Cardiac fibroblast (primary cell): Measurements from ENCODE around the gene HECW1.
A peak's percentile ranks its signal among the peaks of the same experiment; 100 is the strongest.

Experiments
- DNase-seq, 2 donors: peaks; one replicate each; pipeline versions ENCODE4 v3.0.0 to v3.0.0-alpha.2; 2010; ENCODE audit warnings: low read depth in 2 of 2
- H3K4me3 ChIP-seq, 2 donors: replicated peaks in 1 of 2; 1 replicate in 1 of 2; 2 replicates in 1 of 2; pipeline ENCODE4 v1.5.1; 2011; ENCODE audit warnings: low read depth in 2 of 2, low read length in 2 of 2, mild to moderate bottlenecking in 2 of 2, moderate library complexity in 1 of 2
- CTCF ChIP-seq: IDR thresholded peaks from one replicate; pipeline ENCODE4 v1.5.1; 2011; ENCODE audit warnings: low read depth, mild to moderate bottlenecking, low read length, inconsistent platforms

The HECW1 gene

GRCh38 chr7:43491123-43491522 lies 378.7 kb downstream of the HECW1 start:
- TF ChIP-seq CTCF: no peak
- no peak overlapping the region for H3K4me3 ChIP-seq
- DNase-seq: no peak

- H3K4me3 ChIP-seq: no peak overlapping the region
- TF ChIP-seq CTCF: no peak
- peak; percentile 46 to 87 for DNase-seq
Measured at GRCh38 chr7:43491984-43492383, 379.5 kb downstream of the HECW1 start.

GRCh38 chr7:43492896-43493295 lies 380.4 kb downstream of the HECW1 start:
- no peak for TF ChIP-seq CTCF
- DNase-seq: no peak
- H3K4me3 ChIP-seq: no peak overlapping the region

- no peak for TF ChIP-seq CTCF
- DNase-seq: no peak
- no peak overlapping the region for H3K4me3 ChIP-seq
Measured at GRCh38 chr7:43495572-43495971, 383.1 kb downstream of the HECW1 start.

- H3K4me3 ChIP-seq: no peak overlapping the region
- TF ChIP-seq CTCF: no peak
- DNase-seq: no peak
Measured at GRCh38 chr7:43496596-43496995, 384.1 kb downstream of the HECW1 start.

- H3K4me3 ChIP-seq: no peak overlapping the region
- TF ChIP-seq CTCF: no peak
- DNase-seq: peak; percentile 54
Measured at GRCh38 chr7:43501870-43502269, 389.4 kb downstream of the HECW1 start.

GRCh38 chr7:43502941-43503340 lies 390.5 kb downstream of the HECW1 start:
- H3K4me3 ChIP-seq: no peak overlapping the region
- DNase-seq: no peak
- no peak for TF ChIP-seq CTCF
